ENCODE data around the gene PSMD11.

The PSMD11 gene

DNA sequence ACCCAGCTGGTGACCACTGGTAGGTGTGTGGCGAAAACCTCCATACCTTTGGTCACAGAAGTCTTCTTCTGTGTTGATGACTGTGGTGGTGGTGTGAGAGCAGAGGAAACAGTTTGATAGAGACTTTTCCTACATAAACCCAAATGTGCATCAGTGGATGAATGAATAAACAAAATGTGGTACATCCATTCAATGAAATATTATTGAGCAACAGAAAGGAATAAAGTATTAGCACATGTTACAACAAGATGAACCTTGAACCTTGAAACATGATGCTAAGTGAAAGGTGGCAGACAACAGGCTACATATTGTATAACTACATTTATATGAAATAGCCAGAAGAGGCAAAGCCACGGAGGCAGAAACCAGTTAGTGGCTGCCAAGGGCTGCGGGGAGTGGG is 57.7 kb downstream of the PSMD11 start:
- no peak overlapping the region for H3K4me3 Mint-ChIP-seq
- DNase-seq, result no peak
- peaks cover 31 to 45% of the 10 kb centered on the region in 2 donors for H3K4me1 Mint-ChIP-seq
- H3K36me3 Mint-ChIP-seq, result peaks cover 0 to 2% of the 10 kb centered on the region in 2 donors
- ATAC-seq (replicated peaks), result no peak
- H3K9me3 Mint-ChIP-seq, result no peaks in the 10 kb centered on the region
- no peaks in the 10 kb centered on the region for H3K27me3 Mint-ChIP-seq
- peak overlapping the region; percentile 42 for H3K27ac Mint-ChIP-seq

DNA sequence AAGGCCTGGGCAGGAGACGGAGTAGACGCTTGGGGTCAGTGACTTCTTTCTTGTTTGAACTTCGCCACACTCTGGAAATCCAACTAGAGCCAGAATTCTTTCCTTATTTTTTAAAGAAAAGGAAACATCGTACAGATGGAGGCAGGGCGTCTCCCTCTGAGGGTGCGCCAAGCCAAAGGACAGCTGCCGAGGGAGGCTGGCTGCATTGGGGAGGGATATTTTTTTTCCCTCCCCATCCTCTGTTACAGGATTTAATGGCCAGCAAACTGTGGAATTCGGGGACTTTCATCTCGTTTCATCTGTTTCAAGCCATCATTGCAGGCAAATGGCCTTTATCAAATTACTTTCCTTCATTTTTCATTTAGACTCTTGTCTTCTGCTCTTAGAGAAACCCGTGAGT is 58.4 kb downstream of the PSMD11 start:
- Mint-ChIP-seq H3K9me3 (no peaks in the 10 kb centered on the region), H3K27ac (peak overlapping the region; percentile 69), H3K4me3 (peak overlapping the region in 1 of 2 donors; percentile 25), H3K4me1 (peaks cover 31 to 45% of the 10 kb centered on the region in 2 donors), H3K27me3 (no peaks in the 10 kb centered on the region), H3K36me3 (peaks cover 0 to 2% of the 10 kb centered on the region in 2 donors)
- ATAC-seq (replicated peaks) (no peak), DNase-seq (no peak)

DNA sequence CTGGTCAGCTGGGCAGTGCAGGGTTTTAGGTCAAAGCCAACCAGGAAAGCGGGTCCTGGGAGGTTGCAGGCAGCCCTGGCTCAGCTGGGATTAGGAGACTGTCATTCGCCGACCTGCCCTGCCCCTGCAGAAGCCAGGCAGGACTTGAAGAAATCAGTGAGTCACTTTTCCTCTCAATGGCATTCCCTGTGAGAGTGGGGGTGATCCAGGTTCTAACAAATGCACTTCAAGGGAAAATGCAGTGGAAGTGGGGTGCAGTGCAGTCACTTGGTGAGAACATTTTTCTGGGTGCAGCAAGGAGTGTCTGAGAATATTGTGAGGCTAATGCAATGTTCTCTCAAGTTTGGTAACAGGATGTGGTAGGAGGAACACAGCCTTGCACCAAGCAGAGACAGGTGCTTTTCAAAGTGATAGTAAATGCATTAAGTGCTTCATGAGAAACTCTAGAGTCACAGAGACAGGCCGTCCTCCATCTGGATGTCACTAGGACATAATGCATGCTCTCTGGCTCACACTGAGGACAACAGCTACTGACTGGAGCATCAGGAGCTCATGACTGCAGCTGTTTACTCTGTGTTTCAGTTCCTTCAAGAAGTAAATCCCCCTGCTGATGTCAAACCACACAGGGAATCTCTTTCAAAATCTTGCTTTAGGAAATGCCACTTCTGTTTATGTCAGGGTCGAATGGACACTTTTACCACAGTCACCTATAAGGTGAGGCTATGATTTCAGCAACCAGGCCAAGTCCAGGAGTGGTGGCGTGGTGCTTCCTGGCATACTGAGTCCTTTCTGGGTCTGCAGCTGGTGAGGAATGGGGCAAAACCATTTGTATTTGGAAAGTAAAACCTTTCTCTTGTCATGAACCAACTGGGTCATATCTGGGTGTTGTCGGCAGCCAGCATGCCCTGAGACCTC is 59.2 kb downstream of the PSMD11 start:
- H3K9me3 Mint-ChIP-seq, result no peaks in the 10 kb centered on the region
- H3K4me3 Mint-ChIP-seq, result peak overlapping the region; percentile 56 to 63
- H3K4me1 Mint-ChIP-seq, result peaks cover 31 to 46% of the 10 kb centered on the region in 2 donors
- ATAC-seq (replicated peaks) (peak; percentile 98), DNase-seq (peak; percentile 71)
- peak overlapping the region; percentile 80 for H3K27ac Mint-ChIP-seq
- H3K36me3 Mint-ChIP-seq, result peaks cover 0 to 2% of the 10 kb centered on the region in 2 donors
- no peaks in the 10 kb centered on the region for H3K27me3 Mint-ChIP-seq

DNA sequence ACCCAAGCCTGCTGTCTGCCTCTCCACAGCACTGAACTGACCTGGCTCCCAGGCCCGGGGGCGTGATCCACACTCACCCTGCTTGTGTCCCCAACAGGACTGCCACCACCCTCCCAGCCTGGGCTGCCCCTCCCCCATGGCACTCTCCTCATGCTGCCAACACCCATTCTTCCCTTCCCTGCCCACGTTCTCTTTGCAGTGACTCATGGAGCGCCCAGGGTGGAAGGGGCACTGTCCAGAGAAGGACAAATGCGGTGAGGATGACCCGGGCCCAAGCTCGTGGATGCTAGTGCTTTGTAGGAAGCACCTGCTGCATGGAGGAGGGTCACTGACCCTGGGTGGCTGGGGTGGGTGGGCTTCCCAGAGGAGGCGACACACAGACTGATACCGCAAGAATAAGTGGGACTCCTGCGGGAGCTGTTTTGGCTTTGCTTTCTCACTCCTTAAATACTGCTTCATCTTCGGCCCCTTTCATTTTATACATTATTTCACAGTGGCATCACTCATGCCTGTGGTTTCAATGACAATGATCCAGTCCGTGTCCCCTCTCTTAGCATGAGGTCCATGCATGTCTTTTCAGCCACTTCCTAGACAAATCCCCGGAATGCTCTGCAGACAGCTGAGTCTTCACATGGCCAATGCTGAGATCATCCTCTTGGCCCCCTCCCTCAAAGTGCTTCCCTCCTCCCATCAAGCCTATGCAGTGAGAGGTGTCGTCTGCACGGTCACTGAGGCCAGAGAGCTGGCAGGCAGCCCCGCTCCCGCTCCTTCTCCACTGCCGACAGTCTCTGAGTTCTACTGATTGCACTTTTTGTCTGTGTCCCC is 60.1 kb downstream of the PSMD11 start:
- Mint-ChIP-seq H3K4me1 (peaks cover 34 to 53% of the 10 kb centered on the region in 2 donors), H3K27ac (peak overlapping the region; percentile 91), H3K4me3 (peak overlapping the region; percentile 56 to 63), H3K36me3 (peaks cover 0 to 1% of the 10 kb centered on the region in 2 donors), H3K9me3 (no peaks in the 10 kb centered on the region), H3K27me3 (no peaks in the 10 kb centered on the region)
- no peak for ATAC-seq (replicated peaks)
- DNase-seq, result no peak

DNA sequence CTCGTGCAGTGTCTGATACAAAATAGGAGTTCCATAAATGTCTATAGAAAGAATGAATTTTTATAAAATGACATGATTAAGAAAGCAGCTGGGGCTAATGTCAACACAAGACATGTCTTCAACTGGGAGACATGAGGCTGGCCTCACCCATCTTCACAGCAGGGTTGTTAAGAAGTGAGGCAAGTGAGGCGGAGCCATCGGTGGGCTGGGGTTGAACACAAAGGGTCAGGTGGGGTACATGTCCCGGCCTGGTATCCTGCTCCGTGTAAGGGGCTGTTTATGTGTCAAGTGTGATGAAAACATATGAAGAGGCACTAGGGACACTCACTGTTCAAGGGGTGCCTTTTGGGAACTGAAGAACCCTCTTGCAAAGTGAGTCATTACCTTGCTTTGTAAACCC is 64.6 kb downstream of the PSMD11 start:
- ATAC-seq (replicated peaks), result no peak
- peaks cover 25 to 44% of the 10 kb centered on the region in 2 donors for H3K4me1 Mint-ChIP-seq
- H3K36me3 Mint-ChIP-seq, result no peaks in the 10 kb centered on the region
- no peak overlapping the region for H3K4me3 Mint-ChIP-seq
- DNase-seq, result no peak
- no peaks in the 10 kb centered on the region for H3K9me3 Mint-ChIP-seq
- H3K27ac Mint-ChIP-seq, result no peak overlapping the region
- peaks cover 0 to 7% of the 10 kb centered on the region in 2 donors for H3K27me3 Mint-ChIP-seq

DNA sequence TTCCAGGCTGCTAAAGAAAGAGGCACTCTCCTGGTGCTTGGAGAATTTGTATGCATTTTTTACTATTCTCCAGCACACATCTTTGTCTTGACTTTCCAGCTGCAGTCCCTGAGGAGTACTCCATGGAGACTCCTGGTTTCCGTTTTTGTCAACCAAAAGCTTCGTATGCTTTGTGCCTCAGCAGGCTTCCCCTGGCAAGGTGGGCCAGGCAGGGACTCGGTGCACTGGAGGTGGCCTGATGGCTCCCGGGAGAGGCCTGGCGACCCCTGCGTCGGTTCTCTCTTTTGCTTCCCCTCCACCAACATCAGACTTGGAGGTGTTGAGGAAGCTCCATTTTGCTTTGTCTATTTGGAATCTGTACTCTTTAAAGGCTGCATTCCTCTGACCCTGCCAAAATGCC is 66.2 kb downstream of the PSMD11 start:
- H3K36me3 Mint-ChIP-seq, result no peaks in the 10 kb centered on the region
- H3K4me3 Mint-ChIP-seq, result no peak overlapping the region
- no peak overlapping the region for H3K27ac Mint-ChIP-seq
- no peak for ATAC-seq (replicated peaks)
- H3K9me3 Mint-ChIP-seq, result no peaks in the 10 kb centered on the region
- no peak for DNase-seq
- H3K4me1 Mint-ChIP-seq, result peaks cover 15 to 34% of the 10 kb centered on the region in 2 donors
- H3K27me3 Mint-ChIP-seq, result peaks cover 0 to 7% of the 10 kb centered on the region in 2 donors

DNA sequence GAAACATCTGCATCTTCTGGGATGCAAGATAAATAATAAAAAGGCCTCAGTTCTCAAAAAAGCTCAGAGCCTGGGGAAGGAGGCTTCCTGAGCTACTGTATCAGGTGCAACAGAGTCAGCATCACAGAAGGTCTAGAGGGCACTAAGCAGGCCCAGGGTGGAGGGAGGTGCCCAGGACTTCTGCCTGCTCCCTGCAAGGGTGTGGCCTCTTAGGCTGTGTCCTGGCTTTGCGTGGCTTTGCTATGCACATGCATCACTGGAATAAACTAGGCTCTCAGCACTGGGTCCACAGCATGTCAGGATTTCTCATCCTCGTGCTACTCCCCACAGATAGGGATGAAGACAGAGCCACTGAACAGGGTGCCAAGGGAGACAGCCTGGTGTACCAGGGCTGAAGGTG is 68.0 kb downstream of the PSMD11 start:
- Mint-ChIP-seq H3K4me3 (no peak overlapping the region), H3K9me3 (no peaks in the 10 kb centered on the region), H3K4me1 (peaks cover 28 to 46% of the 10 kb centered on the region in 2 donors), H3K27me3 (peaks cover 0 to 7% of the 10 kb centered on the region in 2 donors), H3K36me3 (no peaks in the 10 kb centered on the region), H3K27ac (no peak overlapping the region)
- ATAC-seq (replicated peaks) (no peak), DNase-seq (no peak)

DNA sequence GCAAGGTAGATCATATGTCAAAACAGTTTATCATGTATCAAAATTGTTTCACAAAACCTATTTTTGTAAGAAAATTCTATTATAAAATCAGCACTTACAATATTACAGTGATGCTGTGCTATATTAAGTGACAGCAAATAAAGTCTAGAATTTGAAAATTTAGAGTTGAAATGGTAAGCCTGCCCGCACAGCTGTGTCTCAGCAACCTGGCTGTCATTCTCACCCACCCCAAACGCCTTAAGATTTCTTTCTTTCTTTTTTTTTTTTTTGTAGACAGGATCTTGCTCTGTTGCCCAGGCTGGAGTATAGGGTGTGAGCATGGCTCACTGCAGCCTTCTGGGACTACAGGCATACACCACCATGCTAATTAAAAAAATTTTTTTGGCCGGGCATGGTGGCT is 69.3 kb downstream of the PSMD11 start:
- H3K36me3 Mint-ChIP-seq, result no peaks in the 10 kb centered on the region
- no peak overlapping the region for H3K4me3 Mint-ChIP-seq
- no peak for DNase-seq
- H3K27ac Mint-ChIP-seq, result no peak overlapping the region
- peaks cover 34 to 57% of the 10 kb centered on the region in 2 donors for H3K4me1 Mint-ChIP-seq
- peaks cover 0 to 7% of the 10 kb centered on the region in 2 donors for H3K27me3 Mint-ChIP-seq
- no peaks in the 10 kb centered on the region for H3K9me3 Mint-ChIP-seq
- no peak for ATAC-seq (replicated peaks)

DNA sequence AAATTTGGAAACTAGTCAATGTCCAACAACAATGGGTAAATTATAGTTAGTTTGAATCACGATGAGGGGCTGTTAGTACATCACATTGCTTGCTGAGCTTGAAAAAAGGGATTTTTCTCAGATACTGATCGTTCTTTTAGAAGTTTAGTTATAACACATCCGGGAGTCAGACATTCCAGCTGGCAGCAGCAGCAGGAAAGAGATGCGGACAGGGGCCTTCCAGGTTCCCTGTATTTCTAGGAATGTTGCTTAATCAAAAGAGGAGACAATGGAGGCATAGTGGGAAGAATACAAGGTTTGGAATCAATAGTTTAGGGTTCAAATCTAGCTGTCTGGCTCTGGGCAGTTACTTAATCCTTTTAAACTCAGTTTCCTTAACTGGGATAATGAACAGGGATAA is 70.3 kb downstream of the PSMD11 start:
- peaks cover 35 to 61% of the 10 kb centered on the region in 2 donors for H3K4me1 Mint-ChIP-seq
- H3K4me3 Mint-ChIP-seq, result no peak overlapping the region
- no peak for ATAC-seq (replicated peaks)

DNA sequence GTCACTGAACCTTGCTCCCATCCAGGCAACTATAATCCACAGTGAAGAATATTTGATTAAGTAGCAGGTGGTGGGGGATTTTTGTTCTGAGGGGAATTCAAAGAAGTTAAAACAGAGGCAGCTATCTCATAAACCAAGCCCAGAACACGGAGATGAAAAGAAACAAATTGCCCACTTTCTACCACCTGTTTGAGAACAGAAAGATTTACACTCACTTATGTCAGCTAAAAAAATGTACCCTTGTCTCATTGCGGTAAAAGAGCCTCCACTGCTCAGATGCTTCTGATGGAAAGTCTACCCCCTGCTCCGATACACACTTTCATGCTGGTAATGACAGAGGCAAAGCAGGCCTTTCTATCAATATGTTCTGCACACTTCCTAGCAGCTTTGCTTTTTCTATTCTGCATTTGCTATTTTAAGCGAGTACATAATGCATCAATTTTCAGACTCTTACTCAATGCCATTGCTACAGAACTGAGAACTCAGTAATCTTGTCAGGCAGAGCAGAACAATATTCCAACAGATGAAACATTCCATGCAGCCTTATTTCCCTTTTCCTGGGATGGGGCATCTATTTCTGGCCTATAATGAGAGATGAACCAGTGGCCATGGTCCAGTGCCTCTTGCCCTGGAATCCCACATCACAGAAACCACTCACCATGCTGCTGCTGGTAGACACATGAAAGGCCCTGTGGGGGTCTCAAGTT is 71.5 kb downstream of the PSMD11 start:
- H3K4me1 Mint-ChIP-seq, result peaks cover 46 to 70% of the 10 kb centered on the region in 2 donors
- no peak overlapping the region for H3K4me3 Mint-ChIP-seq
- DNase-seq, result no peak

More for the DNA sequence above, 70.3 kb downstream of the PSMD11 start:
- Mint-ChIP-seq H3K27me3 (peaks cover 6 to 7% of the 10 kb centered on the region in 2 donors), H3K27ac (no peak overlapping the region), H3K36me3 (no peaks in the 10 kb centered on the region), H3K9me3 (no peaks in the 10 kb centered on the region)
- DNase-seq, result no peak

DNA sequence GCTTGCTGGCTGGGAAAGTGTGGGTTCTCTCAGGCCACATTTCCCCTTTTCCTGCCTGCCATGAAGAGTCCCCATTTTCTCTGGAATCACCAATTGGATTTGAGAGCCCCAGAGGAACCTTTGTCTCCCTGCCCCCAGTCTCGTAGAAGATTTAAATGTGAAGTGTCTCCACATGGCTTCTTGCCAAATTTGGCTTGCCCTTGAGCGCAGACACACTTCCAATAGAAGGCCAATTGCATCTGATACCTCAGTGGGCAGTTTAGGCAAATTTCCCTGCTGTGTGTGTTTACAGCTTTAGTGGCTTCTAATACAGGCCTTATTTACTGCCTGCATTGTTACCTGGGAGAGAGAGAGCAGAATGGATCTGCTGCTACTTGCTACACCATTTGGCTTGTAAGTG is 72.1 kb downstream of the PSMD11 start:
- Mint-ChIP-seq H3K4me3 (no peak overlapping the region), H3K27ac (peak overlapping the region; percentile 69), H3K4me1 (peaks cover 46 to 70% of the 10 kb centered on the region in 2 donors), H3K36me3 (peaks cover 0 to 3% of the 10 kb centered on the region in 2 donors), H3K9me3 (no peaks in the 10 kb centered on the region), H3K27me3 (peaks cover 0 to 8% of the 10 kb centered on the region in 2 donors)
- ATAC-seq (replicated peaks) (no peak), DNase-seq (no peak)

More for the DNA sequence above, 71.5 kb downstream of the PSMD11 start:
- Mint-ChIP-seq H3K27me3 (peaks cover 5 to 8% of the 10 kb centered on the region in 2 donors), H3K36me3 (no peaks in the 10 kb centered on the region), H3K9me3 (no peaks in the 10 kb centered on the region), H3K27ac (peak overlapping the region; percentile 85)
- ATAC-seq (replicated peaks), result peak; percentile 35 to 49

DNA sequence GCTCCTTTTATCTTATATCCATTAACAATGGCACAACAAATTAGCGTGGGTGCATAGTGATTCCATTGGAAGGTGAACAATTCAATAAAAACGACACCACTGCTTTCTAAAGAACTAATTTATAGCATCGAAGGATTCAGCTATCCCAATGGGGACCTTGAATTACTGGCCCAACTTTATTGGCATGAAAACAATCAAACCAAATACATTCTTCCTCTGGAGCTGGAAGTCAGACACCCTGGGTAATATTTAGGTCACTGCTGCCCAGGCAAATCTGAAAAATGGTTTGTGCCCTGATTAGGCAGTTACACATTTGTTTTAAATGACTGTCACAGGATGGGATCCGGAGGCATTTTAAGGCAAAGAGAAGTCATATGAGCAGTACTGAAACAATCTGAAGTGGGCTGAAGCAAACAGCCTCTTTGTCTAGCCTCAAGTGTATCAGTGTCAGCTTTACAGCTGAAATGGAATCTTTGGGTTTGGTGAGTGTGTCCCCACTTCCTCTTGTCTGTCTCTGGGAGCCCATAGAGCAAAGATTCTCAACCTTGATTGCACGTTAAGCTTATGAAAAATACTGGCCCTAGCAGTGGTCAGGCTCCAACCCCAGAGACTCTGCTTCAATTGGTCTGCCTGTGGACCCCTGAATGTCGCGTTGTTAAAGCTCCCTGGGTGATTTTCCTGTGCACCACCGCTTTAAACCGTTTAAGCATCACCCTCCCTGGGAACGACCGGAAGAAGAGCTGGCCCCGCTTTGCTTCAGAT is 72.8 kb downstream of the PSMD11 start:
- Mint-ChIP-seq H3K4me1 (peaks cover 43 to 71% of the 10 kb centered on the region in 2 donors), H3K27ac (peak overlapping the region; percentile 81), H3K4me3 (no peak overlapping the region), H3K36me3 (peaks cover 0 to 3% of the 10 kb centered on the region in 2 donors), H3K27me3 (peaks cover 0 to 8% of the 10 kb centered on the region in 2 donors), H3K9me3 (no peaks in the 10 kb centered on the region)
- peak; percentile 54 to 69 for ATAC-seq (replicated peaks)
- DNase-seq, result no peak

DNA sequence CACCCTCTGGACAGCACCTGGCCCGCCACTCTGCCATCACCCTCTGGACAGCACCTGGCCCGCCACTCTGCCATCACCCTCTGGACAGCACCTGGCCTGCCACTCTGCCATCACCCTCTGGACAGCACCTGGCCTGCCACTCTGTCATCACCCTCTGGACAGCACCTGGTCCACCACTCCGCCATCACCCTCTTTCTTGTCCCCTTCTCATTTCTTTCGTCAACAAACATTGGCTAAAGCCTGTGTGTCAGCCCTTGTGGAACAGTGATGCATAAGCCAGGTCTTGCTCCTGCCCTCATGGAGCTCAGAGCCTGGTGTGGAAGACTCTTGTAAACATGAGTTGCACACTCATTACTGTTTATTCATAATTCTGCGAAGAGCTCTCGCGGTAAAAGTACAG is 73.7 kb downstream of the PSMD11 start:
- Mint-ChIP-seq H3K36me3 (peaks cover 2 to 7% of the 10 kb centered on the region in 2 donors), H3K9me3 (no peaks in the 10 kb centered on the region), H3K27me3 (peaks cover 0 to 8% of the 10 kb centered on the region in 2 donors), H3K4me3 (no peak overlapping the region), H3K4me1 (peaks cover 50 to 80% of the 10 kb centered on the region in 2 donors), H3K27ac (no peak overlapping the region)
- no peak for ATAC-seq (replicated peaks)
- DNase-seq, result no peak

Data from stimulated activated naive B cell treated with anti-CD40 and anti-IgM and Interleukin-4, amounts not matched to agents 10 μg/mL and 1 μg/mL and 100 μg/mL, for 72 hours (primary cell).